Stimulated activated CD4-positive, alpha-beta T cell treated with anti-CD3 and anti-CD28 coated beads, TNF-alpha, amount 100 ng/mL, for 24 hours (primary cell): ENCODE results near the gene CASTOR2.
"Not testable (repeated sequence)": the region's sequence is repeated elsewhere in the genome, so short reads cannot be mapped to it uniquely, and the experiment has no call there.

Experiments
- DNase-seq, 3 experiments: peaks; one replicate each; pipeline ENCODE4 v3.0.0-alpha.2; 2020; ENCODE audit warnings: low read depth in 3 of 3

The CASTOR2 gene

DNA sequence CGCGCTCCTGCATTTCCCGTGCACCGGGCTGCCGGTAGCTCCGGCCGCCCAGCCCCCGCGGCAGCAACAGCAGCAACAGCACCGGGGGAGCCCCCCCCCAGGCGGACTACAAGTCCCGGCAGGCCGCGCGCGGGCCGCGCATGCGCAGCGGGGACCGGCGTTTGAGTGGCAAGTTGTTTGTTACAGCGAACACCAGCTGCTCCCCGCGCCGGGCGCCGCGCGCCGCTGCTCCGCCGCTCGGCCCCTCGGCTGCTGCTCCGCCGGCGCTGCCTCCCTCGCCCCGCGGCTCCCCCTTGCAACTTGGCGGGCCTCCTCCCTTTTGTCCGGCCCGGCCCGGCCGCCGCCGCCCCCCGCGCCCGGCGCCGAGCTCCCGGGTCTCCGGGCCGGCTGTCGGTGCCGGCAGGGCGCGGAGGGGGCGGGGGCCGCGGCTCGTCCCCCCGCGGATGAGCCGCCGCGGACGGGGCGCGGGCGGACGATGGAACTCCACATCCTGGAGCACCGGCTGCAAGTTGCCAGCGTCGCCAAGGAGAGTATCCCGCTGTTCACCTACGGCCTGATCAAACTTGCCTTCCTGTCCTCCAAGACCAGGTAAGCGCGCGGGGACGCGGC lies at the start of gene CASTOR2:
Gene CASTOR2, plus strand, starts transcription at position 195 of the 609 bp plus-strand sequence. Its CDS starts 281 bp downstream, at position 476.
- DNase-seq = peak; percentile 22 to 59 (median 38)

DNA sequence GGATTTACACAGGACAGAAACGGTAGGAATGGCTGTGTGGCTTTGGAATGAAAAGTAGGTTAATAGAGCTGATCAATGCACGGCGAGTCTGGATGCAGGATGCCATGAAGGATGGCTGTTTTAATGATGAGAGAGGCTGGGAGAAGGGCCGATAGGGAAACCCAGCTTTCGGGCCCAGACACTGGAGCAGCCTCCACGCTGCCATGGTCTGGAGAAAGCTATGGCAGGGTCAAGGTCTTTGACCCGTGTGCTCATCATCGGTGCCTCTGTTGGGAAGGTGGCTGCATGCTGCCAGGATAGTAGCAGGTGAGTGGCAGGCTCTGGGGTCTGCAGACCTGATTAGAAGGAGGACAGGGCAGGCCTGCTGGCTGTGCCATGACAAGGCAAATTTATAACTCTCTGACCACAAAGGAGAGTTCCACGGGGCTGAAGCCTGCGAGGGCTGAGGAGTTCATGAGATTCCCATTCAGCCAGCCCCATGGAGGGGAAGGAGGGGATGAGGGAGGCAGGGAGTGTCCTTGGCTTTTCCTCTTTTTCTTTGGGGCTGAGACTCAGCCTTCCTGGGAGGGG lies 42.1 kb upstream of the CASTOR2 start:
- not testable (repeated sequence) for DNase-seq

DNA sequence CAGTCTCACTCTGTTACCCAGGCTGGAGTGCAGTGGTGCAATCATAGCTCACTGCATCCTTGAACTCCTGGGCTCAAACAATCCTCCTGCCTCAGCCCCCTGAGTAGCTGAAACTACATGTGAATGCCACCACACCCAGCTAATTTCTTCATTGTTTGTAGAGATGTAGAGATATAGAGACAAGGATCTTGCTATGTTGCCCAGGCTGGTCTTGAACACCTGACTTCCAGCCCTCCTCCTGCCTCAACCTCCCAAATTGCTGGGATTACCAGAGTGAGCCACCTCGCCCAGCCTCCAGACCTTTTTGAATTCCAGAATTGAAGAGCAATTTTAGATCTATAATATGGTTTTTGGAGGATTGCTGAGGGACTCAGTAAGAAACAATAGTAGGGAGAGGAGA lies 40.9 kb upstream of the CASTOR2 start:
- not testable (repeated sequence) for DNase-seq

DNA sequence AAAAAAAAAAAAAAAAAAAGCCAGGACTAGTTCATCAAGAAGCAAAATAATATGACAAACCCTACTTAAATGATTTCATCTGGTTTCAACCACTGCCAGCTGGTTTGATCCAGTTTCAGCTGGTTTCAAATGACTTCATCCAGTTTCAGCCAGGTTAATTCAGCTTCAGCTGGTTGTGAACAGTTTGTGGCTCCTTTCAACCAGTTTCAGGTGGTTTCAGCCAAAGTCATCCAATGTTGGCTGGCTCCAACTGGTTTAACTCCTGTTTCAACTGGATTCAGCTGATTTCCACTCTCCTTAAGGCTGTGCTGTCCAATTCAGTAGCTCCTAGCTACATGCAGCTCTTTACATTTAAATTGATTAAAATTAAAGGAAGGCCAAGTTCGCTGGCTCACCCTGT lies 37.5 kb upstream of the CASTOR2 start:
- DNase-seq = not testable (repeated sequence)

DNA sequence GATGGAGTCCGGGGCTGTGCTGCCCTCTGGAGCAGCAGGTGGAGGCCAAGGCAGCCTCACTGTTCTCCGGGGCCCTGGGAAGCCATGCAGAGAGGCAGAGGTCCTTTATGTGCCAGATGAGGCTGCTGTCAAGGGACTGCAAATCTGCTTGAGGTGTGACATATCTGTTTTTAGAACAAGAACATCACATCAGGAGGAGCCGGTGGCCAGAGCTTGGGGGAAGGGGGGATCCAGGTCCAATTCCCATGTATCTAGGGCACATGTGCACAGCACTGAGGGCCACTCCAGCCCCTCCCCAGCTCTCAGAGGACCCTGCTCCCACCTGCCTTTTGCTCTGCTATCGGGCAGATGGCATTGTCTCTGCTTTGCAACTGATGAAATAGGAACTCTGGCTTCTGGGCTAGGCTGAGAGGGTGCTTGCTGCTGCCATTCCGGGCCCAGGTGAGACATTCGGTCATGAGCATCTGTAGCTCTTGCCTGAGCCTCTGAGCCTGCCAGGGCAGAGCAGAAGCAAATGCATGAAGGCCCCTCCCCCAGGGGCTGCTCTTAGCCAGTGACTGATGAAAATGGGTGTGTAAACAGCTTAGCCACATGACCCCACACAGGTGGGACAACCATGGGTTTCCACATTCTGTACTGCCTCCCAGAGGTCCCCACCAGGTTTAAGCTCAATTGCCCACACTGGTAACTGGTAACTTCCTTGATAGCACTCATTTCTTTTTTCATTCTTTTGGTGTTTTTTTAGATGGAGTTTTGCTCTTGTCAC lies 32.8 kb upstream of the CASTOR2 start:
- not testable (repeated sequence) for DNase-seq

DNA sequence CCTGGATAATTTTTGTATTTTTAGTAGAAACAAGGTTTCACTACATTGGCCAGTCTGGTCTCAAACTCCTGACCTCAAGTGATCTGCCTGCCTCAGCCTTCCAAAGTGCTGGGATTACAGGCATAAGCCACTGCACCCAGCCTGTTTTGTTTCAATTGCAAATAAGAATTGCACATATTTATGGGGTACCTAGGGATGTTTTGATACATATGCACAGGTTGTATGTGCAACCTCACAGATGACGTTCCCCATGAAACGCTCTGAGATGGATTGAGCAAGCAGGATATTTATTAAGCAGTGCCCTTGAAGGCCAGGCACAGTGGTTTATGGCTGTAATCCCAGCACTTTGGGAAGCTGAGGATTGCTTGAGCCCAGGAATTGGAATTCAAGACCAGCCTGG lies 25.1 kb upstream of the CASTOR2 start:
- not testable (repeated sequence) for DNase-seq

DNA sequence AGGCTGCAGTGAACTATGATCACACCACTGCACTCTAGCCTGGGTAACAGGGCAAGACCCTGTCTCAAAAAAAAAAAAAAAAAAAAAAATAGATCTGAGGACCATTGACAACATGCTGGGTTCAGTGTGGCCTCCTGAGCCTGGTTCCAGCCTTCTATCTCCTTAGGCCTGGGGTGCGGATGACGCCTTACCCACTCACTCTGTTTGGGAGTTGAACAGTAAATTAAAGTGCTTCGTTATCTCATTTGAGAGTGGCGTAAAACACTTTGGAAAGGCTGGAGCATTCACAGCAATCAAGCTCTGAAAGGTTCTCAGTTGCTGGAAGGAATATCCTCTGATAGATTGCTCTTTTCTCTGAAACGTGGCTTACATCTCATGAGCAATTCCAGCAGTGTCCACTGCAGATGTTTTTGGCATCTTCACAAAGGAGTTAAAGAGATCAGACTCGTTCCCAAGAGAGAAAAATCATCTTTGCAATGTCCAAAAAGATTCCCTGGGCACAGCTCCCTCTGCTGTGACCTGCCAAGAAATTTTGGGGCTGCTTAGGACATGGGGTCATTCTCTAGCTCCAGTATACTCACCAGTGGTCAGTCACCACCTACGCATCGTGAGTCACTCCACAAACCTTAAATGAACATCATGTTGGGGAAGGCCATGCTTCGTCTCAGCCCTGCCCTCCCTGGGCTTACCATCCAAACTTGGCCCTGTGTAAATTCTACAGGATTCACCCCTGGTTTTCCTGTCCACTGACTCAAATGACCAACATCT lies 23.0 kb upstream of the CASTOR2 start:
- not testable (repeated sequence) for DNase-seq

DNA sequence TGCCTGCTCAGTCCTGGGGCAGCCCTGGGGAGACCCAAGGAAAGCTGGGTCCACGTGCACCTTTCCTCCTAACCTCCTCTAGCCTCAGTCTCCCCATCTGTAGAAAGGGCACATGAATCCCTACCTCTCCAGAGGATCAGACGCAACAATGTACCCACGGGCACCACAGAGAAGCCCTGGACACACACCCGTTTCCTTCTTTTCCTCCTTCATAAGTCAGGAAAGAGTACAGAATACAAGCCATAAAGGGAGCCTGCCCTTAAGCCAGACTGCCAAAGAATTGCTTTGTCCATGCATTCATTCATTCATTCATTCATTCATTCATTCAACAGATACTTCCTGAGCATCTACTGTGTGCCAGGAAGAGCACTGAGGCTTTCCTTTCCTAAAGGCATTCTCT lies 20.6 kb upstream of the CASTOR2 start:
- DNase-seq = not testable (repeated sequence)

DNA sequence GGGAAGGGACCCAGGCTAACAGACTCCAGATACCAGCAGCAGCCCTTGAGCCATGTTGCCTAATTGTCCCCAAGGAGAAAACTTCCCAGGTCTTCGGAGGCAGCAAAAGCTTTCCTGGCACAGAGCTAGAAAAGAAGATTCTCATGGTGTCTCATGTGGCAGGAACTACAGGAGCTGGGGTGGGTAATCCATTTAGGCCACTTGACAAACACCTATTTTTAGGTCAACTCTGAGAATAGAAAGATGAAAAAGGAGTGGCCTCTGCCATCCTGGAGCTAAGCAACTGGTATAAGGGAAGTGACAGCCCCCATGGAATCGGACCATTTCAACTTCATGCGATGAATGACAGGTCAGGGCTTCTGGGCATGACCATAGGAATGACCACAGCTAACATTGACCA lies 16.8 kb upstream of the CASTOR2 start:
- not testable (repeated sequence) for DNase-seq

DNA sequence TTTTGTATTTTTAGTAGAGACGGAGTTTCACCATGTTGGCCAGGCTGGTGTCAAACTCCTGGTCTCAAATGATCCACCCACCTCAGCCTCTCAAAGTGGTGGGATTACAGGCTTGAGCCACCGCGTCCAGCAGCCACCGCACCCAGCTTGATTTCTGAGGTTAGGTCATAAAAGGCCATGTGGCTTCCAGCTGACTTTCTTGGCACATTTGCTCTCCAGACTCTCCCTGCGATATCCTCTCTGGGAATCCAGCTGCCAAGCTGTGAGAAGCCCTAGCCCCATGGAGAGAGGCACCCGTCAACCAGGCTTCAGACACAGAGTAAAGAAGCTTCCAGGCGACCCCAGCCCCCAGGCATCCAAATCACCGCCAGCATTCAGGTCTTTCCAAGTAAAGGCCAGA lies 10.7 kb upstream of the CASTOR2 start:
- DNase-seq = not testable (repeated sequence)

DNA sequence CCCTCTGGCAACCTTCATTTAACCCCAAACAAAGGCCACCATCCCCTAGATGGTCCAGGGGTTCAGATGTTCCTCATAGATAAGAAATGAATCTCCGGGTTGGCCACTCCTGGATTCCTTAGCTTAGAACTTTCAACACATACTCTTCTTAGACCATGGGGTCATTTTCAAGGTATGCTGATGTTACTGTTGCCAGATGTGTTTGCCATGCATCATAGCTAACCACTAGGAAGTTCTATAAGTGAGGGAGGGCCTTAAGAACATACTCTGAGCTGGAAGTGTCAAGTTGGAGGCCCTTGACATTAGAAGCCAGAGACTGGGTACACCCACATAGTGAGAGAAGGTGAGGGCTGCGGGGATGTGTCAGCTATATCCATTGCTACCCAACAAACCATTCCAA lies 6.2 kb upstream of the CASTOR2 start:
- not testable (repeated sequence) for DNase-seq

DNA sequence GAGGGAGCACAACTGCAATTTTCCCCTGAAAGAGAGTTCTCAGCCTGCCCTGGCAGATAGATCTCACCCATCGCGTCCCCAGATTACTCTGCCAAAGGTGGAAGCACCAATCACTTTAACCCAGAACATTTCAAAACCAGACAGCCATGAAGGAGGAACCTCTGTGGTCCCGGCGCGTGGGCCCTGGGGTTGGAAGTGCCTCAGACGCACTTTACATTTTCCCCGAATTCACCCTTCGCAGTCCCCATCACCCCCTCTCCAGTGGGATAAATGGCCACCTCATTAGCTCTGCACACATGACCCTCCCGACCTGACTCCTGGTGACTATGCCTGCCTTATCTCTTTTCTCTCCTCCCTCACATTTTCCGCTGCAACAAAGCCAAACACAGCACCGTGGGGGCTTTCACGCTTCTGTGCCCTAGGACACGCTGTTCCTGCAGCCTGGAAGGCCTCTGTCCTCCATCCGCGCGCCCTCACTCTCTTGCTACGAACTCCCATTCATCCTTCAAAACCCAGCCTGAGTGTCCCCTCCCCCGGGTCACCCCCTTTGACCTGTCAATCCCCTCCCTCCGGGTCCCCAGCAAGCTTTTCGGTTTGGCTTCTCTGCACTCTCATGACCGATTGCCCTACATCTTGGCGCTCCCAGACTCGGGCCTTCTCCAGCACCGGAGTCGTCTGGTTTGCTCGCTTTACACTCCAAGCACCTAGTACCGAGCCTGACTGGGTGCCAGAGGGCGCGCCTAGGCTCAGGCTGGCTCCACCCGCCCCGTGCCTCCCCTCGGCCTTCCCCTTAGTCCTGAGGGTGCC lies 598 bp upstream of the CASTOR2 start:
- DNase-seq = not testable (repeated sequence)

DNA sequence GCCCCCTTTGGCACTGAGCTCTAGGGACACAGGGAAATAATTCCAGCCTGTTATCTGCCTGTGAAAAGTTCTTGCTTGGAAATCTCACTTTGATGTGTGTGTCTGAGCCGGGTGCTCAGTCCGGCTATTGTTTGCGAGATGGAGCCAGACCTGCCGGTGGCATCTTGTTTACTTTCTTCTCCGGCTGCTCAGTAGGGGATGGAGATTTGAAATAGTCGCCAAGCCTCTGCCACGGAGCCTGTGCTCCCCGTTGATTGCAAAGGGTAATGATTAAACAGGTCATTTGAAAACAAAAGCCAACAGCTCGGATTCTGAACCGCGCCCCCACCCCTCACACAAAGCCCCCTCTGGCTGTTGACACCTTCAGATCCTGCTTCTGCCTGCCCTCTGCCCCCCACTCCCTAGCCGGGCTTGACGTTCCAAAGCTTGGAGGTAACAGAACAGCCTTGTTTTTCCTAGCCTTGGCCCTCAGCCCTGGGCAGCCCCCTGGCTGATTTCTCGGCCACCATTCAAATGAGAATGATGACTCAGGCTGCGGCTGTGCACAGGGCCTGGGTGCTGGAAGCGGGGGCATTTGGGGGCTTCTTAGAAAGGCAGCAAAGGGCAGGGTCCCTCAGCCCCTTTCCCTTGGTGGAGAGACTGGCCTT lies 1.8 kb downstream of the CASTOR2 start:
- DNase-seq = not testable (repeated sequence)

DNA sequence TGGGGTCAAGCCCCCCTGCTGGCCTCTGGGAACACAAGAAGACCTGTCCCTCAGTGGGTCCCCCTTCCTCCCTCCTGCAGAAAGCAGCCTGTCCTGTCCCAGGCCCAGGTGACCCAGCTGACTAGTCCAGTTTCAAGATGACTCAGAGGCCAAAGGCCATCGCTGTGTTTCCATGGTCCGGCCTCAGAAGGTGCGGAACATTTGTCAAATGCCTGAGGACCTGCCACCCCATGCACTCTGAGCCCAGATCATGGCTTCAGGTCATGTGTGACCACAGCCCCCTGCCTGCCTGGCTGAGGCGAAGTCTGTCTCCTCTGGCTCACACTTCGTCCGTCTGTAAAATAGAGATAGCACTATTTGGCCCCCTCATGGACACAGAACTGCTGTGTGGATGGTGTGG lies 2.4 kb downstream of the CASTOR2 start:
- DNase-seq = not testable (repeated sequence)

DNA sequence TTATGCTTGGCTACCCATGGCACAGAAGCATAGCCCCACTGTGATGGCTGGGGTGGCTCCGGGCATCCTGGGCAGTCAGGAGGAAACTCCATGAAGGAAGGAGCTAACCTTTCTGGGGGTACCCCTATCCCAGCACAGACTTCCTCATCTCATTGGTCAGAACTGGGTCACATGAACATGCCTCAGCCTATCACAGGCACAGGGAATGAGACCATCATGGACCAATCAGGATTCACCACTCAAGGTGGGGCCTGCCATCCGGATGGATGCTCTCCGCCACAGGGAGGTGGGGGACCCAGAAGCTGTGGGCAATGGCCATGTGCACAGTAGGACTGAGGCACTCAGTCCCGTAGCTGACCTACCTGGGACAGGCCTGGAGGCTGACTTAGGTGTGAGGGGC lies 6.9 kb downstream of the CASTOR2 start:
- not testable (repeated sequence) for DNase-seq

DNA sequence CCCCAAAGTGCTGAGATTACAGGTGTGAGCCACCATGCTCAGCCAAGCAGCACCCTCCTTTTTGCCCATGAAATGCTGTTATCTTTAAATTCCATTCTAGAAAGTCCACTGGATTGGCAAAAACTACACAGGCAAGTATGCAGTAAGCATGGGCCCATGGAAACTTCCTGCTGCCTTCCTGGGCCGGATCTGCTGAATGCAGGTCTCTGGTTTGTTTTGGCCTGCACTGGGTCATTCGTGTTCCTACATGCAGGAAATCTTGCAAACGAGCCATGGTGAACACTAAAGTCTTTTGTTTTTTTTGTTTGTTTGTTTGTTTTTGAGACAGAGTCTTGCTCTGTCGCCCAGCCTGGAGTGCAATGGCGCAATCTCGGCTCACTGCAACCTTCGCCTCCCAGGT lies 7.9 kb downstream of the CASTOR2 start:
- not testable (repeated sequence) for DNase-seq

DNA sequence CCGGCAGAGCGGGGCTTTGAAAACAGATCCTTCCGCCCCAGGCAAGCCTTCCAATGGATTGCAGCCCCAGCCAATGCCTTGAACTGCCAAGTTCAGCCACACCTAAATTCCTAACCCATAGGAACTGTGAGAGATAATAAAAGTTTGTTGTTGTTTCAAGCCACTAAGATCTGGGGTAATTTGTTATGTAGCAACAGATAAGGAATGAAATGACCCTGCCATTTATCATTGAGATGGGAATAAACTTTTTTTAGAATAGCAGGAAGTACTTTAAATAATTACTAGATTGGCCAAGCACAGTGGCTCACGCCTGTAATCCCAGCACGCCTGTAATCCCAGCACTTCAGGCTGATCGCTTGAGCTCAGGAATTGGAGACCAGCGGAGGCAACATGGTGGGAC lies 11.5 kb downstream of the CASTOR2 start:
- DNase-seq = not testable (repeated sequence)

DNA sequence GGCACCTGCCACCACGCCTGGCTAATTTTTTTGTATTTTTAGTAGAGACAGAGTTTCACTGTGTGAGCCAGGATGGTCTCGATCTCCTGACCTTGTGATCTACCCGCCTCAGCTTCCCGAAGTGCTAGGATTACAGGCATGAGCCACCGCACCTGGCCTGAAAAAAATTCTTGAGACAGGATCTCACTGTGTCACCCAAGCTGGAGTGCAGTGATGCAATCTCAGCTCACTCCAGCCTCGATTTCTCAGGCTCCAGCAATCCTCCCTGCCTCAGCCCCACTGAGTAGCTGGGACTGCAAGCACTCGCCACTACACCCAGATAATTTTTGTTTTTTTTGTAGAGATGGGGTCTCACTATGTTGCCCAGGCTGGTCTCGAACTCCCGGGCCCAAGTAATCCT lies 13.0 kb downstream of the CASTOR2 start:
- not testable (repeated sequence) for DNase-seq

DNA sequence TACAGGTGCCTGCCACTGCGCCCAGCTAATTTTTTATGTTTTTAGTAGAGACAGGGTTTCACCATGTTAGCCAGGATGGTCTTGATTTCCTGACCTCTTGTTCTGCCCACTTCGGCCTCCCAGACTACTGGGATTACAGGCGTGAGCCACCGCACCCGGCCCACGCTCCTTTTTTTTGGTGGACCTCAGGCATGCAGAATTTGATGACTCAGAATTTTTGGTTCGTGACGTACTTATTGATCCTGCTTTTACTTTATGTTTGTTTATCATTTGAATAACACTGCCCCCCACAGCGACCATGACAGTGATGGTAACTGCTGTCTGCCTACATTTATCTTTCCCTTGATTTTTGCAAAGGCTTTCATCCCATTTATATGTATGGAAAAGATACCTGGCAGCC lies 23.9 kb downstream of the CASTOR2 start:
- not testable (repeated sequence) for DNase-seq

DNA sequence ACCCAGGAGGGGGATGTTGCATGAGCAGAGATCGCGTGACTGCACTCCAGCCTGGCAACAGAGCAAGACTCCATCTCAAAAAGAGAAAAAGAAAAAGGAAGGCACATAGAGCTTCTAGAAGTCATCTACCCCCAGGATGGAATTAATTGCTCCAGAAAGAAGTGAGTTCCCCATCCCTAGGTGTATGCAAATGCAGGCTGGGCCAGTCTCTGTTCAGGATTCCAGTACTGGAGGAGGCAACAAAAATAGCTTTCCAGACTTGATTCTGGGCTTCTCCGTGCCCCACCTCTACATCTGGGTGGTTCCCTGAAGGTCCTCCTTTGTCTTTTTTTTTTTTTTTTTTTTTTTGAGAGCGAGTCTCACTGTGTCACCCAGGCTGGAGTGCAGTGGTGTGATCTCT lies 28.6 kb downstream of the CASTOR2 start:
- no peak for DNase-seq
